OCI-LY1 (cell line): ENCODE measurements around the gene DUS2.

Source experiments
- H2AFZ ChIP-seq: fragments of 200-600 bp; sonication (generic), shearing (Covaris generic); 2 replicates; pipeline ENCODE4 v1.6.0; 2014; ENCODE audit warnings: antibody characterized with exemption, mild to moderate bottlenecking, low read length
- H3F3A ChIP-seq: fragments of 200-600 bp; sonication (generic), shearing (Covaris generic); 2 replicates; pipeline ENCODE4 v1.6.0; 2014; ENCODE audit warnings: mild to moderate bottlenecking, antibody characterized with exemption, low read length, moderate library complexity; ENCODE audit not compliant: insufficient read depth
- H3K27ac ChIP-seq: fragments of 200-600 bp; sonication (generic); 2 replicates; pipeline ENCODE4 v1.5.1; 2014; ENCODE audit warnings: low read length, mixed run types, mild to moderate bottlenecking, low read depth; ENCODE audit not compliant: poor library complexity, severe bottlenecking
- H3K27me3 ChIP-seq: fragments of 200-600 bp; sonication (generic); 2 replicates; pipeline ENCODE4 v1.6.0; 2014; ENCODE audit warnings: antibody characterized with exemption, mild to moderate bottlenecking, low read length, moderate library complexity; ENCODE audit not compliant: insufficient read depth
- H3K36me3 ChIP-seq: fragments of 200-600 bp; sonication (generic); 2 replicates; pipeline ENCODE4 v1.6.1; 2014; ENCODE audit warnings: mild to moderate bottlenecking, antibody characterized with exemption, low read length, moderate library complexity, mixed read lengths; ENCODE audit not compliant: insufficient read depth
- H3K4me1 ChIP-seq: fragments of 200-600 bp; sonication (generic); 2 replicates; pipeline ENCODE4 v1.5.1; 2014; ENCODE audit warnings: mild to moderate bottlenecking, low read length, moderate library complexity; ENCODE audit not compliant: insufficient read depth, severe bottlenecking
- H3K4me2 ChIP-seq: fragments of 200-600 bp; sonication (generic), shearing (Covaris generic); 2 replicates; pipeline ENCODE4 v1.6.1; 2014; ENCODE audit warnings: low read length
- H3K4me3 ChIP-seq: fragments of 200-600 bp; sonication (generic); 2 replicates; pipeline ENCODE4 v1.5.1; 2014; ENCODE audit warnings: low read length, low read depth, mild to moderate bottlenecking, mixed read lengths; ENCODE audit not compliant: poor library complexity, severe bottlenecking
- H3K79me2 ChIP-seq: fragments of 200-600 bp; shearing (Covaris generic); 2 replicates; pipeline ENCODE4 v1.6.1; 2016; ENCODE audit warnings: mixed run types, low read length, mixed read lengths; ENCODE audit not compliant: insufficient read depth
- H3K9ac ChIP-seq: fragments of 200-600 bp; sonication (generic), shearing (Covaris generic); 2 replicates; pipeline ENCODE4 v1.6.1; 2014; ENCODE audit warnings: mild to moderate bottlenecking, low read length, mixed read lengths
- H3K9me2 ChIP-seq: fragments of 200-600 bp; sonication (generic), shearing (Covaris generic); 2 replicates; pipeline ENCODE4 v1.6.1; 2014; ENCODE audit warnings: low read depth, mild to moderate bottlenecking, low read length, mixed read lengths
- H3K9me3 ChIP-seq: fragments of 200-600 bp; shearing (Covaris generic); 2 replicates; pipeline ENCODE4 v1.6.1; 2014; ENCODE audit warnings: low read length, mixed read lengths
- H4K20me1 ChIP-seq: fragments of 200-600 bp; sonication (generic), shearing (Covaris generic); 2 replicates; pipeline ENCODE4 v1.6.0; 2016; ENCODE audit warnings: mild to moderate bottlenecking, low read length; ENCODE audit not compliant: insufficient read depth
- CTCF ChIP-seq: fragments of 200-600 bp; sonication (generic), shearing (Covaris generic); IDR thresholded peaks from 2 replicates; pipeline ENCODE4 v1.5.1; 2017; ENCODE audit warnings: mild to moderate bottlenecking, antibody characterized with exemption, low read length, moderate library complexity, mixed read lengths
- EZH2 ChIP-seq: fragments of 200-600 bp; sonication (generic), shearing (Covaris generic); IDR thresholded peaks from 2 replicates; pipeline ENCODE4 v1.8.0; 2017; ENCODE audit warnings: borderline replicate concordance, mixed run types, mild to moderate bottlenecking, antibody characterized with exemption, low read length, moderate library complexity, mixed read lengths

DUS2 gene

DNA sequence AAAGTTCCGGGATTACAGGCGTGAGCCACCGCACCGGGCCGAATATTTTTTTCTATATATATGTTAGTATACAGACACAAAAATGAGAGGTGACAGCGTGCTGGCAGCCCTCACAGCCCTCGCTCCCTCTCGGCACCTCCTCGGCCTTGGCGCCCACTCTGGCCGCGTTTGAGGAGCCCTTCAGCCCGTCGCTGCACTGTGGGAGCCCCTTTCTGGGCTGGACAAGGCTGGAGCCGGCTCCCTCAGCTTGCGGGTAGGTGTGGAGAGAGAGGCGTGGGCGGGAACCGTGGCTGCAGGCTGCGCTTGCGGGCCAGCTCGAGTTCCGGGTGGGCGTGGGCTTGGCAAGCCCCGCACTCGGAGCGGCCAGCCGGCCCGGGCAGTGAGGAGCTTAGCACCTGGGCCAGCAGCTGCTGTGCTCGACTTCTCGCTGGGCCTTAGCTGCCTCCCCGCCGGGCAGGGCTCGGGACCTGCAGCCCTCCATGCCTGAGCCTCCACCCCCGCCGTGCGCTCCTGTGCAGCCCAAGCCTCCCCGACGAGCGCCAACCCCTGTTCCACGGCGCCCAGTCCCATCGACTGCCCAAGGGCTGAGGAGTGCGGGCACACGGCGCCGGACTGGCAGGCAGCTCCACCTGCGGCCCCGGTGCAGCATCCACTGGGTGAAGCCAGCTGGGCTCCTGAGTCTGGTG, 40.9 kb upstream of the DUS2 start:
- H3K27me3 ChIP-seq, result no peaks in the 10 kb centered on the region
- no peaks in the 10 kb centered on the region for H3K79me2 ChIP-seq
- no peak overlapping the region for H3K27ac ChIP-seq
- TF ChIP-seq EZH2 (no peak), CTCF (no peak)
- H3K36me3 ChIP-seq, result no peaks in the 10 kb centered on the region
- no peak overlapping the region for H3K4me2 ChIP-seq
- H3K4me1 ChIP-seq, result peaks cover 15% of the 10 kb centered on the region
- no peak overlapping the region for H3K9ac ChIP-seq
- no peak overlapping the region for H2AFZ ChIP-seq
- no peak overlapping the region for H3K4me3 ChIP-seq
- H3F3A ChIP-seq, result no peaks in the 10 kb centered on the region
- H4K20me1 ChIP-seq, result no peaks in the 10 kb centered on the region
- H3K9me3 ChIP-seq, result no peaks in the 10 kb centered on the region
- no peaks in the 10 kb centered on the region for H3K9me2 ChIP-seq

DNA sequence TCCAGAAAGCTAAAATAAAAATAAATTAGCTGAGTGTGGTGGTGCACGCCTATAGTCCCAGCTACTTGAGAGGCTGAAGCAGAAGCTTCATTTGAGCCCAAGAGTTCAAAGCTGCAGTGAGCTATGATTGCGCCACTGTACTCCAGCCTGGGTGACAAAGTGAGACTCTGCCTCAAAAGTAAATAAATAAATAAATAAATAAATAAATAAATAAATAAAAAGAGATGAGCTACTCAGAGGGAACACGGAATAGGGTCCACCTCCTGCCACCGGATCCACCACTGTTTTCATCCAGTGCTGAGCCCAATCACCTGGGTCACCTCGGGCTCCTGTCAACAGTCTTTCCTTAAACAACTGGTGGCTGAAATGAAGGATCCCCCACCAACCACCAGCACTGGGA, 36.1 kb upstream of the DUS2 start:
- Histone ChIP-seq H3K4me1 (peaks cover 15% of the 10 kb centered on the region), H3K4me3 (no peak overlapping the region), H3K4me2 (no peak overlapping the region), H3K27ac (no peak overlapping the region), H4K20me1 (no peaks in the 10 kb centered on the region), H2AFZ (no peak overlapping the region), H3K9me2 (no peaks in the 10 kb centered on the region), H3K36me3 (no peaks in the 10 kb centered on the region), H3K9me3 (no peaks in the 10 kb centered on the region), H3K9ac (no peak overlapping the region), H3K79me2 (no peaks in the 10 kb centered on the region), H3K27me3 (no peaks in the 10 kb centered on the region), H3F3A (no peaks in the 10 kb centered on the region)
- TF ChIP-seq EZH2 (no peak), CTCF (no peak)

DNA sequence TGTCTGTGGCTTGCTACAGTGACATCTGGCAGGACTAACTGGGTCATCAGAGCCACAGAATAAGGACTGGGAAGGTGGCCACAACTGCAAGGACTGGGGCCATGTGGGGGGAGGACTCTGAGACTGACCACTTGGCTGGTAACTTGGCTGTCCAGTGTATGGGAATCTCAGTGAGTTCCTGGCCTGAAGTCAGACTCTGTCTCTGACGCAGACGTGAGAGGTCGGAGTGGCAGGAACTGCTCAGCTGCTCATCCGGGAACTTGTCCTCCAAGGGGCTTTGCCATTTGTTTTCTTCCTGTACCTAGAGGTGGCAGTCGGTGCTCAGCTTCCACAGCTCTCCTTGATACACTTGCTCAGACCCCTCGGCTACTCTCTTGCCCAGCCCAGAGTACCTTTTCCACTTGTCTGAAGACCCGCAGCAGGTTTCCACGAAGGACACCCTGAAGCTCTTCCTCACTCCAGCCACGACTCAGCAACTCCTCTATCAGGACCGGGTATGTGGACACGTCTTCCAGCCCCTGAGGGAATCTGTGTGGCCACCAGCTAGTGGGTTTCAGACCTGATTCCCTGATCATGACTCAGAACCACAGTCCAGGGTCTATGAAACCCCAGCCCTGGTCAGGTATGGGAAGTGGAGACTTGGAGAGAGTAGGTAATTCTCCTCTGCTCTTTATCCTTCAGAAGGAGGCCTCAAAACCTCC, 35.5 kb upstream of the DUS2 start:
- Histone ChIP-seq H2AFZ (no peak overlapping the region), H3K9ac (no peak overlapping the region), H3K4me3 (no peak overlapping the region), H3K4me2 (no peak overlapping the region), H3K9me2 (no peaks in the 10 kb centered on the region), H3K79me2 (no peaks in the 10 kb centered on the region), H3F3A (no peaks in the 10 kb centered on the region), H4K20me1 (no peaks in the 10 kb centered on the region), H3K4me1 (peaks cover 16% of the 10 kb centered on the region), H3K27ac (no peak overlapping the region), H3K9me3 (no peaks in the 10 kb centered on the region), H3K36me3 (no peaks in the 10 kb centered on the region), H3K27me3 (no peaks in the 10 kb centered on the region)
- TF ChIP-seq CTCF, result no peak
- no peak for TF ChIP-seq EZH2
